H9 (cell line): ENCODE results near the gene ZNF593. TPM values are rescaled to one million over a fixed set of nuclear protein-coding genes. Genes with fewer than 3 reads are reported as not detected.

Experiments
- DNase-seq: peaks from one replicate; pipeline ENCODE4 v3.0.0-alpha.2; 2017
- H2AFZ ChIP-seq: one replicate; pipeline ENCODE4 v1.6.1; 2013; ENCODE audit warnings: mild to moderate bottlenecking, low read length, control low read depth, moderate library complexity
- H2AK5ac ChIP-seq: 2 replicates; pipeline ENCODE4 v1.6.1; 2013; ENCODE audit warnings: low read length, control low read depth, mixed read lengths; ENCODE audit not compliant: insufficient read length
- H2BK120ac ChIP-seq: one replicate; pipeline ENCODE4 v1.6.1; 2013; ENCODE audit warnings: low read depth, mild to moderate bottlenecking, low read length, control low read depth, inconsistent platforms; ENCODE audit not compliant: poor library complexity, severe bottlenecking
- H2BK12ac ChIP-seq: 2 replicates; pipeline ENCODE4 v1.6.1; 2013; ENCODE audit warnings: low read length, control low read depth, mixed read lengths, low read depth; ENCODE audit not compliant: insufficient read length
- H2BK15ac ChIP-seq: 2 replicates; pipeline ENCODE4 v1.6.1; 2013; ENCODE audit warnings: low read depth, low read length, control low read depth
- H2BK20ac ChIP-seq: one replicate; pipeline ENCODE4 v1.6.1; 2013; ENCODE audit warnings: low read depth, mild to moderate bottlenecking, low read length, control low read depth, inconsistent platforms; ENCODE audit not compliant: poor library complexity, severe bottlenecking
- H2BK5ac ChIP-seq: 2 replicates; pipeline ENCODE4 v1.6.1; 2013; ENCODE audit warnings: low read length, control low read depth, mixed read lengths; ENCODE audit not compliant: insufficient read length
- H3K14ac ChIP-seq: 2 replicates; pipeline ENCODE4 v1.6.1; 2013; ENCODE audit warnings: low read length, control low read depth; ENCODE audit not compliant: insufficient read depth
- H3K18ac ChIP-seq: 2 replicates; pipeline ENCODE4 v1.6.1; 2013; ENCODE audit warnings: low read depth, mild to moderate bottlenecking, mixed read lengths, low read length, control low read depth; ENCODE audit not compliant: insufficient read length
- H3K23ac ChIP-seq: 2 replicates; pipeline ENCODE4 v1.6.1; 2013; ENCODE audit warnings: low read length, control low read depth, mixed read lengths, low read depth; ENCODE audit not compliant: insufficient read length
- H3K23me2 ChIP-seq: 2 replicates; pipeline ENCODE4 v1.6.1; 2013; ENCODE audit warnings: low read depth, mild to moderate bottlenecking, mixed read lengths, low read length, control low read depth; ENCODE audit not compliant: insufficient read length, poor library complexity, severe bottlenecking
- H3K27ac ChIP-seq: 2 replicates; pipeline ENCODE4 v1.5.1; 2013; ENCODE audit warnings: low read length, control low read depth, mixed read lengths, low read depth; ENCODE audit not compliant: insufficient read length
- H3K27me3 ChIP-seq: 2 replicates; pipeline ENCODE4 v1.6.1; 2013; ENCODE audit warnings: low read length, control low read depth, inconsistent platforms; ENCODE audit not compliant: insufficient read depth
- H3K4ac ChIP-seq: 2 replicates; pipeline ENCODE4 v1.6.1; 2013; ENCODE audit warnings: low read depth, mild to moderate bottlenecking, control low read depth, inconsistent platforms, low read length, moderate library complexity
- H3K4me1 ChIP-seq: 2 replicates; pipeline ENCODE4 v1.6.1; 2013; ENCODE audit warnings: low read length, control low read depth, inconsistent platforms; ENCODE audit not compliant: insufficient read depth
- H3K4me2 ChIP-seq: 2 replicates; pipeline ENCODE4 v1.6.1; 2013; ENCODE audit warnings: low read length, control low read depth, mixed read lengths; ENCODE audit not compliant: insufficient read length, insufficient read depth
- H3K56ac ChIP-seq: 2 replicates; pipeline ENCODE4 v1.6.1; 2013; ENCODE audit warnings: low read depth, mild to moderate bottlenecking, mixed read lengths, low read length, control low read depth; ENCODE audit not compliant: insufficient read length
- H3K79me1 ChIP-seq: 2 replicates; pipeline ENCODE4 v1.6.1; 2013; ENCODE audit warnings: low read depth, mild to moderate bottlenecking, moderate library complexity, low read length, control low read depth, inconsistent platforms; ENCODE audit not compliant: insufficient read depth, poor library complexity, severe bottlenecking
- H3K79me2 ChIP-seq: 2 replicates; pipeline ENCODE4 v1.6.1; 2013; ENCODE audit warnings: low read length, control low read depth, inconsistent platforms; ENCODE audit not compliant: insufficient read depth
- H3K9ac ChIP-seq: 2 replicates; pipeline ENCODE4 v1.6.1; 2013; ENCODE audit warnings: low read length, control low read depth, mixed read lengths; ENCODE audit not compliant: insufficient read length; ENCODE audit errors: extremely low read depth
- H3K9me3 ChIP-seq: one replicate; pipeline ENCODE4 v1.6.1; 2013; ENCODE audit warnings: low read depth, low read length, inconsistent platforms; ENCODE audit not compliant: control insufficient read depth
- H3T11ph ChIP-seq: one replicate; pipeline ENCODE4 v1.6.1; 2013; ENCODE audit warnings: mild to moderate bottlenecking, low read length, control low read depth, inconsistent platforms
- H4K20me1 ChIP-seq: one replicate; pipeline ENCODE4 v1.6.1; 2013; ENCODE audit not compliant: control insufficient read depth, insufficient read length, insufficient read depth
- H4K5ac ChIP-seq: 2 replicates; pipeline ENCODE4 v1.6.1; 2013; ENCODE audit warnings: low read depth, mild to moderate bottlenecking, mixed read lengths, low read length, control low read depth; ENCODE audit not compliant: insufficient read length
- H4K8ac ChIP-seq: replicated peaks from 2 replicates; pipeline ENCODE4 v1.6.1; 2013; ENCODE audit warnings: low read length, control low read depth, mixed read lengths, low read depth; ENCODE audit not compliant: insufficient read length
- H4K91ac ChIP-seq: 2 replicates; pipeline ENCODE4 v1.6.1; 2013; ENCODE audit warnings: low read depth, mild to moderate bottlenecking, moderate library complexity, mixed read lengths, low read length, control low read depth; ENCODE audit not compliant: insufficient read length
- H3K27ac Mint-ChIP-seq, 3 experiments: 2 replicates in 2 of 3; 3 replicates in 1 of 3; pipeline ENCODE4 v1.8.0; 2020 to 2021; ENCODE audit warnings: mixed read lengths in 3 of 3, mild to moderate bottlenecking in 1 of 3, moderate library complexity in 1 of 3
- H3K27me3 Mint-ChIP-seq: 2 replicates; pipeline ENCODE4 v1.8.0; 2021; ENCODE audit warnings: low read depth, mild to moderate bottlenecking, moderate library complexity, mixed read lengths
- H3K36me3 Mint-ChIP-seq, 3 experiments: 2 replicates in 2 of 3; 3 replicates in 1 of 3; pipeline ENCODE4 v1.8.0; 2020 to 2021; ENCODE audit warnings: low read depth in 3 of 3, mixed read lengths in 3 of 3; ENCODE audit not compliant: insufficient read depth in 1 of 3
- H3K4me1 Mint-ChIP-seq, 2 experiments: 2 replicates each; pipeline ENCODE4 v1.8.0; 2020; ENCODE audit warnings: mixed read lengths in 2 of 2
- H3K4me3 Mint-ChIP-seq, 2 experiments: 2 replicates in 1 of 2; 3 replicates in 1 of 2; pipeline ENCODE4 v1.8.0; 2020 to 2021; ENCODE audit warnings: mild to moderate bottlenecking in 2 of 2, mixed read lengths in 2 of 2, moderate library complexity in 1 of 2
- H3K9me3 Mint-ChIP-seq, 2 experiments: 2 replicates in 1 of 2; 3 replicates in 1 of 2; pipeline ENCODE4 v1.8.0; 2020; ENCODE audit warnings: mild to moderate bottlenecking in 2 of 2, mixed read lengths in 2 of 2, moderate library complexity in 1 of 2
- WGBS: extraction: QIAGEN DNeasy Blood & Tissue Kit; methylation state at CpG from one replicate; pipeline ENCODE4 v1.1.7; 2013; ENCODE audit warnings: missing lambda C conversion rate, low lambda C conversion rate, mixed read lengths; ENCODE audit not compliant: insufficient read length; ENCODE audit errors: extremely low coverage; 5-methylcytosine and 5-hydroxymethylcytosine counted together
- total RNA-seq: library from RNA; stranded (reverse); gene quantifications from 2 replicates; pipeline ENCODE4 v1.2.1, GENCODE V29; 2021
- TF ChIP-seq, protein P1 (sequence below): fragments of 200-600 bp; sonication (generic); conservative IDR thresholded peaks from 3 replicates; pipeline ENCODE4 v1.8.0; 2021; ENCODE audit warnings: antibody characterized with exemption, mild to moderate bottlenecking

The ZNF593 gene
- total RNA-seq, 1 experiment from 2014 or later, result 48.2 TPM

DNA sequence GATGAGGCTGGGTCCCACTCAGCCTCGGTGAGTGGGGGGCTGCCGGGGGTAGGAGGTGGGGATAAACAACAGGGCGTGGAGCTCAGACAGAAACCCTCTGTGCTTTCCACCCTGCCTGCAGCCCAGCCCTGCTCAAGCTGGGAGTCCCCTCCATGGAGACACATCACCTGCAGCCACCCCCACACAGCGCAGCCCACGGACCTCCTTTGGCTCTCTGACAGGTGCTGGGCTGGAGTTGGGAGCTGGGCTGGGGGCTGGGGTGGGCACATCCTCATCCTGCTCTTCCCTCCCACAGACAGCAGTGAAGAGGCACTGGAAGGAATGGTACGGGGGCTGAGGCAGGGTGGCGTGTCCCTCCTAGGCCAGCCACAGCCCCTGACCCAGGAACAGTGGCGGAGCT is 18.8 kb downstream of the ZNF593 start:
- H2BK15ac ChIP-seq, result no peak overlapping the region
- no peak overlapping the region for H4K5ac ChIP-seq
- no peak overlapping the region for H3K14ac ChIP-seq
- H2BK20ac ChIP-seq, result no peak overlapping the region
- no peaks in the 10 kb centered on the region for H3K9me3 Mint-ChIP-seq
- H3K18ac ChIP-seq, result no peak overlapping the region
- no peak overlapping the region for H3K56ac ChIP-seq
- no peak overlapping the region for H3K23ac ChIP-seq
- H2BK5ac ChIP-seq, result no peak overlapping the region
- TF ChIP-seq, protein P1, sequence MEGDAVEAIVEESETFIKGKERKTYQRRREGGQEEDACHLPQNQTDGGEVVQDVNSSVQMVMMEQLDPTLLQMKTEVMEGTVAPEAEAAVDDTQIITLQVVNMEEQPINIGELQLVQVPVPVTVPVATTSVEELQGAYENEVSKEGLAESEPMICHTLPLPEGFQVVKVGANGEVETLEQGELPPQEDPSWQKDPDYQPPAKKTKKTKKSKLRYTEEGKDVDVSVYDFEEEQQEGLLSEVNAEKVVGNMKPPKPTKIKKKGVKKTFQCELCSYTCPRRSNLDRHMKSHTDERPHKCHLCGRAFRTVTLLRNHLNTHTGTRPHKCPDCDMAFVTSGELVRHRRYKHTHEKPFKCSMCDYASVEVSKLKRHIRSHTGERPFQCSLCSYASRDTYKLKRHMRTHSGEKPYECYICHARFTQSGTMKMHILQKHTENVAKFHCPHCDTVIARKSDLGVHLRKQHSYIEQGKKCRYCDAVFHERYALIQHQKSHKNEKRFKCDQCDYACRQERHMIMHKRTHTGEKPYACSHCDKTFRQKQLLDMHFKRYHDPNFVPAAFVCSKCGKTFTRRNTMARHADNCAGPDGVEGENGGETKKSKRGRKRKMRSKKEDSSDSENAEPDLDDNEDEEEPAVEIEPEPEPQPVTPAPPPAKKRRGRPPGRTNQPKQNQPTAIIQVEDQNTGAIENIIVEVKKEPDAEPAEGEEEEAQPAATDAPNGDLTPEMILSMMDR, result no peak
- H4K91ac ChIP-seq, result no peak overlapping the region
- H2AK5ac ChIP-seq, result no peak overlapping the region
- H3K4me1 ChIP-seq, result no peaks in the 10 kb centered on the region
- H2BK120ac ChIP-seq, result no peak overlapping the region
- no peaks in the 10 kb centered on the region for H4K20me1 ChIP-seq
- peaks cover 2% of the 10 kb centered on the region; the same call in 1 of the 2 replicates for H3K27me3 Mint-ChIP-seq
- H3K23me2 ChIP-seq, result no peaks in the 10 kb centered on the region
- no peak overlapping the region for H3K27ac Mint-ChIP-seq
- H3K4me2 ChIP-seq, result no peak overlapping the region
- H3K4ac ChIP-seq, result no peak overlapping the region
- H3K4me3 Mint-ChIP-seq, result no peak overlapping the region
- no peak overlapping the region for H3T11ph ChIP-seq
- H3K9me3 ChIP-seq, result no peaks in the 10 kb centered on the region
- H3K79me1 ChIP-seq, result no peaks in the 10 kb centered on the region
- H3K9ac ChIP-seq, result no peak overlapping the region
- peaks cover 5 to 33% (median 11%) of the 10 kb centered on the region in 3 experiments; a peak in 5 of 7 replicates for H3K36me3 Mint-ChIP-seq
- no peak overlapping the region for H3K27ac ChIP-seq
- no peak overlapping the region for H2BK12ac ChIP-seq
- no peak overlapping the region for H4K8ac ChIP-seq
- whole genome bisulfite sequencing, result no CpG with 5 or more reads among the region's 8 CpGs
- H2AFZ ChIP-seq, result no peak overlapping the region
- no peaks in the 10 kb centered on the region for H3K27me3 ChIP-seq
- H3K4me1 Mint-ChIP-seq, result peaks cover 13 to 19% of the 10 kb centered on the region in 2 experiments
- DNase-seq, result no peak
- H3K79me2 ChIP-seq, result no peaks in the 10 kb centered on the region
